ENCODE results near the gene PTPRT. TPM values are rescaled to one million over a fixed set of nuclear protein-coding genes. Genes with fewer than 3 reads are reported as not detected.

PTPRT gene
- total RNA-seq, 2 experiments from 2014 or later: not detected

DNA sequence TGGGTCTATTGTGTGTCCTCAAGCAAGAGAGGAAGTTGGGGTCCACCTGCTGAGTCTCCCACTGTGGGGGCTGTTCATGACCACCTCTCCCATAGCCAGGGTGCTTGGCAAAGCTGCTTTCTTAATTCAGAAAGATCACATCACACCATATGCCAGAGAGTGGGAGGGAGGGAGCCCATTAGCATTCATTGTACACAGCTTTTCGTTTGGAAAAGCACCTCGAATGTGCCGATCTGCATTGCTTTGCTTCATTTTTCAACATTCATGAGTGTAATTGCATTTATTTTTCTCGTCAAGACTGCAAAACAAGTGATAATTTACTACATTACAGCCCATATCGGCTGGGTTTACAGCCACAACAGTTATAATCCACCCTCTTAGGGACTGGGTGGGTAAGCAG is 327.3 kb downstream of the PTPRT start:
- no peaks in the 10 kb centered on the region for H3K4me1 Mint-ChIP-seq
- POLR2A ChIA-PET: no interaction called here
- H3K4me3 Mint-ChIP-seq: no peak overlapping the region
- H3K36me3 Mint-ChIP-seq: no peaks in the 10 kb centered on the region
- no peak overlapping the region for H3K27ac Mint-ChIP-seq
- H3K27me3 Mint-ChIP-seq: no peaks in the 10 kb centered on the region
- H3K9me3 Mint-ChIP-seq: no peaks in the 10 kb centered on the region
- DNase-seq (no peak), ATAC-seq (ENCODE audit: low read depth) (no peak)

DNA sequence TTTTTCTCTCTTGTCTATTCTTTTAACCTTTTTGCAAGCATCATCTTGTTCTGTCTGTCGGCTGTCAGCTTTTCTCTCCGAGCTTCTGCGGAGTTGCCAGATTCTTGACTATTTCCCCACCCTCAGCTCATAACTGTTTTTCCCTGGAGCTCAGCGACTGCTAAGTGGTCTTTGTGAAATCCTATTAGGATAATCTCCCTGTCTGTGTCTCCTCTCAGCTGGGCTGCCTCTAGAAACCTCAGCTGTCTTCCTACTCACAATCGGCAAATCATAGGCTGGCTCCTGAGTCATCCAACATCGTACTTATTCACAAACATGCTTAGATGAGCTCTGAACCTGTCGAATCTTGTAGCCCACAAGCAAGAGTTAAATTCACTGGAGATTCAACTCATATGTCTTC is 332.3 kb downstream of the PTPRT start:
- no peaks in the 10 kb centered on the region for H3K36me3 Mint-ChIP-seq
- no peaks in the 10 kb centered on the region for H3K27me3 Mint-ChIP-seq
- ATAC-seq (ENCODE audit: low read depth) (no peak), DNase-seq (no peak)
- H3K4me3 Mint-ChIP-seq: no peak overlapping the region
- POLR2A ChIA-PET: no interaction called here
- no peaks in the 10 kb centered on the region for H3K4me1 Mint-ChIP-seq
- no peaks in the 10 kb centered on the region for H3K9me3 Mint-ChIP-seq
- H3K27ac Mint-ChIP-seq: no peak overlapping the region

DNA sequence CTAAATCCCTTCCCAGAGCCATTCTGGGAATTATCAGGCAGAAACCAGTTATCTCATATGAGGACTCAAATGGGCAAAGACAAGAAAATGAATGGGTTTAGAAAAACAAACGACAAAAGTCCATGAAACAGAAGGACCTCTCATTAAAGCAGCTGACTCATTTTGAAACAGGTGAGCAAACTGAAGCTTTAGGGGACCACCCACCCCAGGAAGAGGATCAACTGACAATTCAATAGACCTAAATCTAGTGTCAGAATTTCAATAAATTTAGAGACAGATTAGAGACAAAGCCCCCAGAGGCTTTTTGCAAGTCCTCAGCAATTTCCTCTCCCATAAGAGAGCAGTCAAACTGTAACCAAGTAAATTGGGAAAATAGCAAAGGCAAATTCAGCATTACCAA is 333.8 kb downstream of the PTPRT start:
- no peaks in the 10 kb centered on the region for H3K27me3 Mint-ChIP-seq
- DNase-seq (no peak), ATAC-seq (ENCODE audit: low read depth) (no peak)
- POLR2A ChIA-PET: no interaction called here
- no peak overlapping the region for H3K27ac Mint-ChIP-seq
- no peaks in the 10 kb centered on the region for H3K9me3 Mint-ChIP-seq
- H3K4me3 Mint-ChIP-seq: no peak overlapping the region
- H3K36me3 Mint-ChIP-seq: no peaks in the 10 kb centered on the region
- H3K4me1 Mint-ChIP-seq: no peaks in the 10 kb centered on the region

DNA sequence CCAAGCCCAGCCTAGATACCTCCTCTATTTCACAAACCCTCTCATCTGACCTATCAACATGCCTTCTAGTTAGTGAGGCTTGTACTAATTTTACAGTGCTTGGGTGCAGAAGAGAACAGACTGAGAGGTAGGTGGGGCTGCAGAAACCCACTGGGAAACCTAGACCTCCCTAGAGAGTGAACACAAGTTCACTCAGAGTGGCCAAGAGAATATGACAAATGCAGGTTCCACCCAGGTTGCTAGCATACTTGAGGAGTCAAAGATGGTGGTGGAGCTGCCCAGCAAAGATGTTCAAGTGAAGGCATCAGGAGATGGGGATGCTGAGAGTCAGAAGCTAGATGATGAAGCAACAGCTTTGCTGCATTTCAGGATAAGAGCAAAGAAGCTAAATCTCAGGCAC is 337.0 kb downstream of the PTPRT start:
- no peaks in the 10 kb centered on the region for H3K9me3 Mint-ChIP-seq
- POLR2A ChIA-PET: no interaction called here
- no peak for DNase-seq
- no peaks in the 10 kb centered on the region for H3K4me1 Mint-ChIP-seq
- ATAC-seq (ENCODE audit: low read depth): no peak
- H3K27me3 Mint-ChIP-seq: no peaks in the 10 kb centered on the region
- H3K27ac Mint-ChIP-seq: no peak overlapping the region
- H3K4me3 Mint-ChIP-seq: no peak overlapping the region
- H3K36me3 Mint-ChIP-seq: no peaks in the 10 kb centered on the region

DNA sequence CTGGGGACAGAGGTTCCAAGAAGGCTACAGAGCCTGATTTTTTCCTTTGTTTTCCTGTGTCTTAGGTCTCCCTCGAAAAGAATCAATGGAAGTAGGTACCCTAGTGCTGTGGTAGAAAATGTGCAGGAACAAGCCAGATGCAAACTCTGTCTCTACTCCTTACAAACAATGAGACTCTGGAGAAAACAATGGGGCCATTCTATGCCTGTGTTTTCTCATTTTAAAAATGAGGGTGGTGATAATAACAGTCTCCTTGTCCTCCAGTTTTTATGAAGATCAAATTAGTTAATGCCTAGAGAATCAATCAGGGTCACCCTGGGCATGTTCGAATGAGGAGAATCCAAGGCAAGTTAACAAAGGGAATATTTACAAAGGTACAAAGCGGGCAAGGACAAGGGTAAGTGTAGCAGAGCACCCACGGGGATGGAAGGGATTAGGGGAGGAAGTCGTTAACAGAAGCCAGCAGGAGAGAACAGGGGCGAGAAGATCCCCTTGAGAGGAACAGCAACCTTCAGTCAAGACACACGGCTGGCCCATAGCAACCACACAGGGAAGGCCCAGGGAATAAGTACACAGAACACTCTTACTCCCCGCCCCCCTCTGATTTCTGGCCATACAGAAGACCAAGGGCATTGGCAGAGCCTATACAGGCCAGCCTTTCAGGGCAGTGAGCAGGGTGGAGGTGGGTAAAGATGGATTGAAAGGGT is 342.8 kb downstream of the PTPRT start:
- DNase-seq (no peak), ATAC-seq (ENCODE audit: low read depth) (no peak)
- POLR2A ChIA-PET: no interaction called here
- H3K36me3 Mint-ChIP-seq: no peaks in the 10 kb centered on the region
- no peak overlapping the region for H3K4me3 Mint-ChIP-seq
- H3K9me3 Mint-ChIP-seq: peaks cover 7% of the 10 kb centered on the region
- H3K27ac Mint-ChIP-seq: no peak overlapping the region
- no peaks in the 10 kb centered on the region for H3K4me1 Mint-ChIP-seq
- H3K27me3 Mint-ChIP-seq: no peaks in the 10 kb centered on the region

DNA sequence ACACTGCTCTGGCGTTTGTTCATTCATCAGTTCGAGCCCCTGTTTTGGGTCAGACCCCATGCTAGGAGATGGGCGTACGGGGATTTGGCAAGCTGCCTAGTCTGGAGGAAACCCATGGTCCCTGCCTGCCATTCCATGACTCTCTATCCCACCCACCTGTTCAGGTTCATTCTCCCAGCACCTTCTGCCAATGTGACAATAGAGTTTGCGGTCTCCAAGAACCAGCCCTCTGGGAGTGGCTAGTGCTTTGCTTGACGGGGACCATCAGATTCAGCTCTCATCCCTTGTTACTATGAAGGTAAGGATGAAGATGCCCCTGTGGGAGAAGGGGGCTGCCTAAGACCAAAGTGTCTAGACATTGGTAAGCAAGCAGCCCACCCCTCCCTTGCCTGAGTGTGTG is 345.0 kb downstream of the PTPRT start:
- Mint-ChIP-seq H3K9me3 (peaks cover 8% of the 10 kb centered on the region), H3K4me3 (no peak overlapping the region), H3K36me3 (no peaks in the 10 kb centered on the region), H3K27ac (no peak overlapping the region), H3K4me1 (no peaks in the 10 kb centered on the region), H3K27me3 (no peaks in the 10 kb centered on the region)
- POLR2A ChIA-PET: no interaction called here
- DNase-seq: no peak
- no peak for ATAC-seq (ENCODE audit: low read depth)

DNA sequence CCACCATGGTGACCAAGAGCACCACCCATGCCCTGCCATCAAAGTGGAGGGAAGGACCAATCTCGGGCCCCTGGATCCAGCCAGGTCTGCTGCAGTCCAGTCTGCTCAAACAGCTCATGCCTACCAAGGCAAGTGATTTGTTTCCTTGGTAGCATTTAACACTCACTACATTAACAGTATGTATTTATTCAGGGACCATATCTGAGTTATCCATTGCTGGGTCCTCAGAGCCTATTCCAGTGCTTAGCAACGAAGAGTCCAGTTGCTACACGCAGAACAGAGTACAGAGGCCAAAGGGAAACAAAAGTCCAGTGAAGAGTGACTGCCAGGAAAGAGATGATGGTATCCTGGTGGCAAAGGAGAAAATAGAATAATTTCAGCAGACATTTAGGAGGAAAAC is 352.2 kb downstream of the PTPRT start:
- Mint-ChIP-seq H3K27me3 (no peaks in the 10 kb centered on the region), H3K27ac (no peak overlapping the region), H3K36me3 (no peaks in the 10 kb centered on the region), H3K4me3 (no peak overlapping the region), H3K9me3 (peaks cover 2% of the 10 kb centered on the region), H3K4me1 (no peaks in the 10 kb centered on the region)
- POLR2A ChIA-PET: no interaction called here
- ATAC-seq (ENCODE audit: low read depth): no peak
- DNase-seq: no peak

DNA sequence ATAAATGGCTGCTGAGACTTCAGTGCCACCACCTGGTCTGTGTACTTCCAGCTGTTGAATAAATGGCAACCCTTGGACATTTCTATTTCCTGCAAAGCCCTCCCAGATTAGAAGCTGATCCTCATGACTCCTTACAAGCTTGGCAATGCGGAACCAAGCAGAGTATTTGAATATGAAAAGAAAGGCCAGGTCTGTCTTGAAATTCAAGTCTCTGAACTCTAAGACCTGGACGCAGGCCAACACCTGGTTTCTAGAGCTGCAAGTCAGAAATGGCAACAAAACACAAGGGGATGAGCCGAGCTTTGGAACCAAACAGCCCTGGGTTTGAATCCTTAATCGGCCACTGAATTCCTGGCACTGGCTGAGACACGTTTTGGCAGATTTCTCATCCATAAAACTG is 353.4 kb downstream of the PTPRT start:
- no peak for DNase-seq
- POLR2A ChIA-PET: no interaction called here
- peaks cover 2% of the 10 kb centered on the region for H3K9me3 Mint-ChIP-seq
- no peaks in the 10 kb centered on the region for H3K4me1 Mint-ChIP-seq
- no peaks in the 10 kb centered on the region for H3K36me3 Mint-ChIP-seq
- ATAC-seq (ENCODE audit: low read depth): no peak
- H3K4me3 Mint-ChIP-seq: no peak overlapping the region
- no peaks in the 10 kb centered on the region for H3K27me3 Mint-ChIP-seq
- H3K27ac Mint-ChIP-seq: no peak overlapping the region

DNA sequence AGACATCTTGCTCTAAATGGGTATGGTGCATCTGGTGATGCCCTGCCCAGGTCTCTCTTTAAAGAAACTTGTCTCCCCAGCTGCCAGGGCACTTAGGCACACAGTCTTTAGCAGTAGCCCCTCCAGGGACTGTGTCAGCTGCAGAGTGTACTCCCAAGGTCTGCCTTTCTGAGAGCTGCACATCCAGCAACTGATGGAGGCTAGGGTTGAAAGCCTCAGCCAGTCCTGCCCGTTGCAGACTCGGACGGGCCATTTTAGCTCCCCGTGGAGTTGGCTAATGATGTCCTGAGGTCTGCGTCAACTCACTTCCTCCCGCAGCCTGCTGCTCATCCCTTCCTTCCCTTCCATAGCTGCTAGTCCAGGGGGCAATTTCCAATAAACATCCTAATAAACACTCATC is 381.8 kb downstream of the PTPRT start:
- DNase-seq (no peak), ATAC-seq (ENCODE audit: low read depth) (no peak)
- POLR2A ChIA-PET: no interaction called here
- H3K4me3 Mint-ChIP-seq: no peak overlapping the region
- H3K36me3 Mint-ChIP-seq: no peaks in the 10 kb centered on the region
- no peaks in the 10 kb centered on the region for H3K4me1 Mint-ChIP-seq
- H3K27ac Mint-ChIP-seq: no peak overlapping the region
- H3K27me3 Mint-ChIP-seq: no peaks in the 10 kb centered on the region
- H3K9me3 Mint-ChIP-seq: peaks cover 5% of the 10 kb centered on the region

DNA sequence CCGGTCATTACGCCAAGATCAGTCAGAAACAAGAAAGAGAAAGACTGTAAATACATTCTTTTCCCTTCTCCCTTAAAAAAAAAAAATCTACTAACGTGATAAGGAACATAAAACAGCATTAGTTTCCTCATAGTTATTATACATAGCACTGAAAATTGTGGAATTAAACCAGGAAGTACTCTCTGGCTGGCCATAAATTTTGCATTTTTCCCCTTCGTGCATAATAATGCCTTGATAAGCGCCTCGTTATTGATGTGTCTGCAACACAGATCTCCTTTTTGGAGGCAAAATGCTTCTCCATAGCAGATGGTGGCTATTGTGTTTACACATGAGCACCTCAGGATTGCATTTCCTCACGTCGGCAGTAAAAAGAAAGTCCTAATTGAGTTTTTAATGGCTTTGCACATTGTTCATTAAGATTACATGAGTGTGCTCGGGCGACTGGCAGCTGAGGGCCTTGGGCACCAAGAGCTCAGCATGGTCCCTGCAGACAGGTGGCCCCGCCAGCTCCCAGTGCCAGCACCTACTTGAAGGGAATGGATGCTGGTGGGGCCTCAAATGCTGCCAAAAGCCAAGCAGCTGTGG is 394.5 kb downstream of the PTPRT start:
- no peak overlapping the region for H3K4me3 Mint-ChIP-seq
- ATAC-seq (ENCODE audit: low read depth): no peak
- H3K27me3 Mint-ChIP-seq: no peaks in the 10 kb centered on the region
- DNase-seq: no peak
- peaks cover 6% of the 10 kb centered on the region for H3K9me3 Mint-ChIP-seq
- no peaks in the 10 kb centered on the region for H3K4me1 Mint-ChIP-seq
- no peaks in the 10 kb centered on the region for H3K36me3 Mint-ChIP-seq
- POLR2A ChIA-PET: no interaction called here
- H3K27ac Mint-ChIP-seq: no peak overlapping the region

DNA sequence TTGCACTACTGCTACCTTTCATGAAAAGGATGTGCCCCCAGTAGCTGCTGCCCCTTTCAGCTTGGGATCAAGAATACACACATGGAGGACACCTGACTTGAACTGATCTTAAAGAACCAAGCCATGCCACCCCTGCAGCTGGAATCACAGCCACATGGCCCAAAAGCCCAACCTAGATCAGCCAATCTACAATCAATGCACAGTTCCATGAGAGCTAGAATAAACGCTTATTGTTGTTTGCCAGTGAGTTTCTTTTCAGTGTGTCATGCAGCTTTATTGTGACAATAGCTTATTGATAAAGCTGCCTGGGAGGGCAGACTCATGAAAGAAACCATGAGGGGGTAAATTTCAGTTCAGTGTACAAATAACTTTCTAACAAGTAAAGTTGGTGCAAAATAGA is 397.7 kb downstream of the PTPRT start:
- POLR2A ChIA-PET: no interaction called here
- Mint-ChIP-seq H3K4me3 (no peak overlapping the region), H3K9me3 (peaks cover 4% of the 10 kb centered on the region), H3K4me1 (no peaks in the 10 kb centered on the region), H3K27ac (no peak overlapping the region), H3K27me3 (no peaks in the 10 kb centered on the region), H3K36me3 (no peaks in the 10 kb centered on the region)
- no peak for ATAC-seq (ENCODE audit: low read depth)
- DNase-seq: no peak

DNA sequence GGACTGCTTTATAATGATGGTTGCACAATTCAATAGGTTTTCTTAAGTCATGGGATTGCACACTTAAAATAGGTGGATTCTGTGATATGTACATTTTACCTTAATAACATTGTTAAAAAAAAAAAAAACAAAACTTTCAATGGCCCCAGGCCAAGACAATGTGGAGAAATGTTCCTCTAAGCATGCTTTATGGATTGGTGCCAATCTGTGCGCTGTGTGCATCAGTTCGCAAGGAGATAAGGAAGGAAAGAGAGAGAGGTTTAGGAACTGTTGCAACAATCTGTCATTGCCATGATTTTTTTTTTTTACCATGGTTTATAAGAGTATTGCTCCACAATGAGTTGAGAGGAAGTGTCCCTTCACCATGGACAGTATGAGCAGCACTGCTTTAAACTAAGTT is 399.6 kb downstream of the PTPRT start:
- DNase-seq (no peak), ATAC-seq (ENCODE audit: low read depth) (no peak)
- Mint-ChIP-seq H3K9me3 (no peaks in the 10 kb centered on the region), H3K27me3 (no peaks in the 10 kb centered on the region), H3K4me3 (no peak overlapping the region), H3K36me3 (no peaks in the 10 kb centered on the region), H3K4me1 (no peaks in the 10 kb centered on the region), H3K27ac (no peak overlapping the region)
- POLR2A ChIA-PET: no interaction called here

DNA sequence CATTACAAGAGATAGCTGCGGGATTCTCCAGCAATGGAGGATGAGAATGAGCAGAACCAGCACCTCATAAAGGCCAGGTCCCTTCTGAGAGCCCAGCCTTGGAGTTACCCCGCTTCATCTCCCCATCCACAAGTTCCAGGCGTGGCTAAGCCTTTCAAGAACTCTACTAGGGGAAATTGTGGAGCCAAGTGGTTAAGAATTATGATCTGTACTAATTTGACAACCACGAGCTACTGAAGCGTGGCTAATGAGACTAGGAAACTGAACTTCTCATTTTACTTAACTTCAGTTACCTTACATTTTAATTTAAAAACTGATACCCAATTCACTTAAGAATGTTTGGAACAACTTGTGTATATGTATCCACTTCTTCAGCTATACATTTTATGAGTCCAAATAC is 401.0 kb downstream of the PTPRT start:
- no peaks in the 10 kb centered on the region for H3K27me3 Mint-ChIP-seq
- no peak overlapping the region for H3K4me3 Mint-ChIP-seq
- DNase-seq: no peak
- H3K4me1 Mint-ChIP-seq: no peaks in the 10 kb centered on the region
- no peak overlapping the region for H3K27ac Mint-ChIP-seq
- ATAC-seq (ENCODE audit: low read depth): no peak
- POLR2A ChIA-PET: no interaction called here
- H3K36me3 Mint-ChIP-seq: no peaks in the 10 kb centered on the region
- H3K9me3 Mint-ChIP-seq: peaks cover 1% of the 10 kb centered on the region

DNA sequence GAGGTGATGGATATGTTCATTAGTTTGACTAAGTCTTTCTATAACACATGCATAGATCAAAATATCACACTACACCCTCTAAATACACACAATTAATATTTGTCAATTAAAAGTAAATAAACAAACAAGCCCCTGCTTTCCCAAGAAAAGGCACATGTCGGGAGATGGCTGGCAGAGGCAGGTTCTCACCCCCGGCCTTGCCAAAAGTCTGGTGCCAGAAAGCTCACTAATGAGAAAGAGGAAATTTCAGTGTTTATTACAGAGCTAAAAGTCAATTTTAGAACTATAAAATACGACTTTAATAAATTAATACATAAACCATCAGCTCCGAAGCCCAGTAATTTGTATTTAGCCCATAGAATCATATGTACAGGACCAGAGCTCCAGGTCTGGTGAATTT is 404.7 kb downstream of the PTPRT start:
- no peak for DNase-seq
- Mint-ChIP-seq H3K27me3 (no peaks in the 10 kb centered on the region), H3K4me1 (no peaks in the 10 kb centered on the region), H3K4me3 (no peak overlapping the region), H3K27ac (no peak overlapping the region), H3K36me3 (no peaks in the 10 kb centered on the region), H3K9me3 (peaks cover 3% of the 10 kb centered on the region)
- ATAC-seq (ENCODE audit: low read depth): no peak
- POLR2A ChIA-PET: no interaction called here

DNA sequence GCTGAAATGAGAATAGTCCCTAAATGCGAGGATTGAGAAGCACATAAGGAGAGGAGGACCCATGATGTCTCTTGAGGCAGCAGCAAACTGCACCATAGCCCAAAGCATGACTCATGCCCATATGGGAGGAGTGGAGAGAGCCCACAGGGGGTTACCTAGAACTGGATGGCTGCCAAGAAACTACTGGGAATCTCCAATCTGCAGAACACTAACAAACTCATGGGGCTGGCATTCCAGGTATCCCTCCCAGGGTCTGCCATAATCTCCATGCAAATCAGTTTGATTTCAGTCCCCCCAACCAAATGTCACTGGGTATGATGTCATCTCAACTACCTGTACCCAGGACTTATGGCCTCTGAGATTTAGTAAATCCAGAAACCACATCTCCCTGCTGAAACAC is 410.5 kb downstream of the PTPRT start:
- POLR2A ChIA-PET: no interaction called here
- Mint-ChIP-seq H3K4me3 (no peak overlapping the region), H3K27ac (no peak overlapping the region), H3K36me3 (no peaks in the 10 kb centered on the region), H3K4me1 (no peaks in the 10 kb centered on the region), H3K27me3 (no peaks in the 10 kb centered on the region), H3K9me3 (peaks cover 2% of the 10 kb centered on the region)
- no peak for DNase-seq
- ATAC-seq (ENCODE audit: low read depth): no peak

Measured in activated naive CD8-positive, alpha-beta T cell treated with anti-CD3 and anti-CD28 coated beads, Interleukin-2, amount 10 ng/mL, durations not matched to agents 7 days and 5 days (primary cell).